ENCODE results near the gene LSAMP.

Gene LSAMP

DNA sequence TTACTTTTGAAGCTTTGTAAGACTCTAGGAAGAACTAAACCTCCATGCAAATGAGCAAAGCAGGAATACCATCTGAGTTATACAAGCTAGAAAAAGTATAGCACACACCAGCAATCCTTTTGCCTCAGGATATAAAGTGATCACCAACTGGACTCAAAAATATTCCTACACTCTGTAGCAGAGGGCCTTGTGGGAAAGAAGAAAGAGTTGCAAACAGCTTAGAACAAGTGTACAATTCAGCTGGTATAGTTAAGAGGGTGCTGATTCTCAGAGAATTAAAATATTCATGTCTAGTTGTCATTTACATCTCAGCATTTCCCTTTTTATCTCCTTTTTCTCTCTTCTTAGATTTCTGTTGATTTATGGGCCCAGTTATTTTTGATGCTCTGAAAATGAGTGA, 573.6 kb downstream of the LSAMP start:
- H3K27ac ChIP-seq (ENCODE audit: low read length), result no peak overlapping the region
- H3K4me3 ChIP-seq (ENCODE audit: low read length in 2 of 2), result no peak overlapping the region
- H3K9me3 ChIP-seq (ENCODE audit: control insufficient read depth in 2 of 2, low read length in 2 of 2), result no peaks in the 10 kb centered on the region
- no peaks in the 10 kb centered on the region for H3K4me1 ChIP-seq (ENCODE audit: control insufficient read depth, insufficient read depth, low read length)
- no peak overlapping the region for H3K9ac ChIP-seq (ENCODE audit: low read length in 2 of 2)
- no peaks in the 10 kb centered on the region for H3K27me3 ChIP-seq (ENCODE audit: control insufficient read depth in 1 of 2, insufficient read depth in 2 of 2, low read length in 2 of 2)
- no peaks in the 10 kb centered on the region for H3K36me3 ChIP-seq (ENCODE audit: control insufficient read depth in 2 of 2, insufficient read depth in 2 of 2, low read length in 2 of 2)

DNA sequence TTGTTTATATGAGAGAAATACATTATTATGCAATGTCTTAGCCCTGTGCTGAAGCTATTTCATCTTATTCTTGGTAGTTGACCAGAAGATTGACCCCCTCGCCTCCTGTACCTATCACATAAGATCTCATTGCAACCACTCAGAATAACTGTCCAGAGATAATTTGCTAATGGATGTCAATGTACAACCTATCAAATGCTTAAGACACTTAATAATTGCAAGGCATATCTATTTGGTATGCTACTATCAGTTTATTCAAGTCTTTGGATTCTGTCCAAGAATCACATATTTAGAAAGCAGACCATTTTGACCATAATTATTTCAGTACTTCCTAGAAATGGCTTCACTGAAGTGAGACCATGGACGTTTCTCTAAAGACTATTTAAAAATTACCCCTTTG, 580.4 kb downstream of the LSAMP start:
- H3K27ac ChIP-seq (ENCODE audit: low read length), result no peak overlapping the region
- no peaks in the 10 kb centered on the region for H3K36me3 ChIP-seq (ENCODE audit: control insufficient read depth in 2 of 2, insufficient read depth in 2 of 2, low read length in 2 of 2)
- H3K9ac ChIP-seq (ENCODE audit: low read length in 2 of 2), result no peak overlapping the region
- no peaks in the 10 kb centered on the region for H3K27me3 ChIP-seq (ENCODE audit: control insufficient read depth in 1 of 2, insufficient read depth in 2 of 2, low read length in 2 of 2)
- no peaks in the 10 kb centered on the region for H3K4me1 ChIP-seq (ENCODE audit: control insufficient read depth, insufficient read depth, low read length)
- no peak overlapping the region for H3K4me3 ChIP-seq (ENCODE audit: low read length in 2 of 2)
- H3K9me3 ChIP-seq (ENCODE audit: control insufficient read depth in 2 of 2, low read length in 2 of 2), result no peaks in the 10 kb centered on the region

DNA sequence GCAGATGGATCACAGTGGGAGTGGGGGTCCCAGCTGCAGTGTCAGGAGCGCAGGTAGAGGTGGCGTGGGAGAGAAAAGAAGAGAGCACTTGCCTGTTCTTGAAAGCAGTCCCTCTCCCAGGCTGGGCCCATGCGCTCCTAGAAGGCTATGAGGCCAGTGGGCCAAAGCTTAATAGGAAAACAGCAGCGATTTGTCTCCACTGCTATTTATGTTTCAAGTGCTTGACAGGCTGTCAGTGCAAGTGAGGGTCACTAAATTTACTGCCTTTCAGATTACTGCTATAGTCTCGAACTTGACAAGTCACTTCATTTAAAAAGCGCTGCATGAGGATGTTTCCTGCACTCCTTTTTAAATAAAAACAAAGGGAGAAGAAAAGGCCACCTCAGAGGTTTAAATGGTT, 582.4 kb downstream of the LSAMP start:
- no peak overlapping the region for H3K9ac ChIP-seq (ENCODE audit: low read length in 2 of 2)
- no peaks in the 10 kb centered on the region for H3K27me3 ChIP-seq (ENCODE audit: control insufficient read depth in 1 of 2, insufficient read depth in 2 of 2, low read length in 2 of 2)
- H3K9me3 ChIP-seq (ENCODE audit: control insufficient read depth in 2 of 2, low read length in 2 of 2), result no peaks in the 10 kb centered on the region
- H3K4me3 ChIP-seq (ENCODE audit: low read length in 2 of 2), result no peak overlapping the region
- no peaks in the 10 kb centered on the region for H3K36me3 ChIP-seq (ENCODE audit: control insufficient read depth in 2 of 2, insufficient read depth in 2 of 2, low read length in 2 of 2)
- H3K4me1 ChIP-seq (ENCODE audit: control insufficient read depth, insufficient read depth, low read length), result no peaks in the 10 kb centered on the region
- H3K27ac ChIP-seq (ENCODE audit: low read length), result no peak overlapping the region

DNA sequence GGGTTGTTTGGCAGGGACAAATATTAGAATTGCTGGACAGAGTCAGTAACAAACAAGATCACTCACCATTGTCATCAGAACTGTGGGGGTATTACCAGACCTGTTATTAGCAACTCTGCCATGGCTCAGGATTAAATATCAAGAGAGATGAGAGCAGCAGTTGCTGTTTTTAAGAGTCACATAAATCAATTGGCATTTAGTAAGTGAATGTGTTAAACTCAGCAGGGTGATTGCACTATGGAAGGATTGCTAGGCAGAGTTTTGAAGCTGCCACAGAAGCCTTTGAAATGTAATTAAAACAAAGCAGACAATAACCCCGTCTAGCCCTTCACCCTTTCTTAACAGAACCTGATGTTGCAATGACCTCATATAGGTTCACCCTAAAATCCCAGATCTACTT, 583.2 kb downstream of the LSAMP start:
- Histone ChIP-seq H3K9me3 (ENCODE audit: control insufficient read depth in 2 of 2, low read length in 2 of 2) (no peaks in the 10 kb centered on the region), H3K4me1 (ENCODE audit: control insufficient read depth, insufficient read depth, low read length) (peaks cover 7% of the 10 kb centered on the region), H3K27ac (ENCODE audit: low read length) (no peak overlapping the region), H3K9ac (ENCODE audit: low read length in 2 of 2) (no peak overlapping the region), H3K4me3 (ENCODE audit: low read length in 2 of 2) (no peak overlapping the region), H3K27me3 (ENCODE audit: control insufficient read depth in 1 of 2, insufficient read depth in 2 of 2, low read length in 2 of 2) (no peaks in the 10 kb centered on the region), H3K36me3 (ENCODE audit: control insufficient read depth in 2 of 2, insufficient read depth in 2 of 2, low read length in 2 of 2) (no peaks in the 10 kb centered on the region)

DNA sequence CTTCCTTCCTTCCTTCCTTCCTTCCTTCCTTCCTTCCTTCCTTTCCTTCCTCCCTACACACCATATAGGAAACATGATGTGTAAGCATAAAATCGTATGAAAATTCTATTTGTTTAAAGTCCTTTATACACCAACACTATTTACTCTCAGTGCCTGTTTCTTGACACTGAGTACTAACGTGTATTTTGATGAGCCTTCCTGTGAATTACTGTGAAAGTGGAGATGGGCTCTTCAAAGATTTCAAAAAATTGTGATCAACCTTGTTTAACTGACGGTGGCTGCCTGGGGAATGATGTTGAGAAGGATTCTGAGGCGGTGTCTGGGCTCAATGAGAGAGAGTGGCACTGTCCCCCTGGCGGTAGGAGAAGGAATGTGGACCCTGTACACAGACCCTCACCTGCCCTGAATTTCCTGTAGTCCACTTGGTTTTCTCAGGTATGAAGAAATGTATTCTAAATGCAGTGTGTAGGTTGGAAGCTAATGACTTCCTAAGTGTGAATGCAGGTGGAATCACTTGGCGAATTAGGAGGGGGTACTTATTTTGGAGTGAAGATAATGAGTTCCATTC, 584.0 kb downstream of the LSAMP start:
- H3K27ac ChIP-seq (ENCODE audit: low read length), result no peak overlapping the region
- no peaks in the 10 kb centered on the region for H3K9me3 ChIP-seq (ENCODE audit: control insufficient read depth in 2 of 2, low read length in 2 of 2)
- H3K27me3 ChIP-seq (ENCODE audit: control insufficient read depth in 1 of 2, insufficient read depth in 2 of 2, low read length in 2 of 2), result no peaks in the 10 kb centered on the region
- H3K4me3 ChIP-seq (ENCODE audit: low read length in 2 of 2), result no peak overlapping the region
- no peaks in the 10 kb centered on the region for H3K36me3 ChIP-seq (ENCODE audit: control insufficient read depth in 2 of 2, insufficient read depth in 2 of 2, low read length in 2 of 2)
- peaks cover 7% of the 10 kb centered on the region for H3K4me1 ChIP-seq (ENCODE audit: control insufficient read depth, insufficient read depth, low read length)
- no peak overlapping the region for H3K9ac ChIP-seq (ENCODE audit: low read length in 2 of 2)

DNA sequence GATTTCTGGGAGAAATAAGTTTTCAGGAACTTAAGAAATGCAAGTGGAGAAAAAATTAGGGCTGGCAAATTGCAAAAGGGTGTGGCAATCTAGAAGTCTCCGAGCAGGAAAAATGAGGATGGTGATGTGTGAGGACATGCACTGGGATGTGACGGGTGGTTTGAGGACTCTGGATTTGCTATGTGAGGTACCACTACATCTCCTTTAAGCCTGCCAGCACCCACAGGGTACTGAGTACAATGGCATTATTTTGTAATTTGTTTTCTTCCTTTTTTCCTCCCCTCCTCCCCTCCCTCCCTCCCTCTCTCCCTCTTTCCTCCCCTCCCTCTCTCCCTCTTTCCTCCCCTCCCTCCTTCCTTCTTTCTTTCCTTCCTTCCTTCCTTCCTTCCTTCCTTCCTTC, 584.5 kb downstream of the LSAMP start:
- H3K9ac ChIP-seq (ENCODE audit: low read length in 2 of 2), result no peak overlapping the region
- H3K9me3 ChIP-seq (ENCODE audit: control insufficient read depth in 2 of 2, low read length in 2 of 2), result no peaks in the 10 kb centered on the region
- no peak overlapping the region for H3K4me3 ChIP-seq (ENCODE audit: low read length in 2 of 2)
- no peaks in the 10 kb centered on the region for H3K36me3 ChIP-seq (ENCODE audit: control insufficient read depth in 2 of 2, insufficient read depth in 2 of 2, low read length in 2 of 2)
- H3K4me1 ChIP-seq (ENCODE audit: control insufficient read depth, insufficient read depth, low read length), result peaks cover 7% of the 10 kb centered on the region
- H3K27ac ChIP-seq (ENCODE audit: low read length), result no peak overlapping the region
- no peaks in the 10 kb centered on the region for H3K27me3 ChIP-seq (ENCODE audit: control insufficient read depth in 1 of 2, insufficient read depth in 2 of 2, low read length in 2 of 2)

DNA sequence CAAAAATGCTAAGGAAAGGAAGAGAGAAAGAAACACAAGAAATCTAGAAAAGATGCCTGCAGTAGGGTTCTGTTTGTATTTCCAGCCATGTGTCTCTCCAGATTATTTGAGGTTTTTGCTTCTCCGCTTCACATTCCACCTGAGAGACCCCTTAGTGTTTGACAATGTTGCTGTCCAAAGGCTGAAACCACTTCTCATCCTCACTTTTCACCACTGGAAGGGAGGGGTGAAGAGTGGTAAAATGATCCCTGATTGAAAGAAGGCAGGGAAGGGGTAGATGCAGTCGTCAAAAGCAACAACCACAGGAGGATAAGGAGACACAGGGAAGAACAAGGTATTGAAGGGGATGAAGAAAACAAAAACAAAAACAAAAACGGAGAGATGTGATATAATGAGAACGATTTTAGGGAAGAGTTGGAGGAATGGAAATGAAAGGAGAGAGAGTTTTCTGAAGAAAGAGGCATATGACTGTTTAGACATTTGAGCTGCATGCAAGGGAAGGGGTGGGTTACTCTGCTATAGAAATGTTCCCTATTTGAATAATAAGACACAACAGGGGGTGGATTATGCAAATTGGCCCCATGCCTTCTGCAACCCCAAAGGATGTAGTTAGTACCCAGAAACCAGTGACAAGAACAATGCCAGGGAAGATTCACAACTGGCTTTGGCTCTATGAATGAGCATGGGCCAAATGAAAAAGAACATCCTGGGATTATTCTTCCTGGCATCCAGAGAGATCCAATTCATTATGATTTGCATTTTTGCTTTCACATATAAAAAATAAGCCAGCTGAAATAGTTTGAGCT, 586.1 kb downstream of the LSAMP start:
- no peak overlapping the region for H3K4me3 ChIP-seq (ENCODE audit: low read length in 2 of 2)

DNA sequence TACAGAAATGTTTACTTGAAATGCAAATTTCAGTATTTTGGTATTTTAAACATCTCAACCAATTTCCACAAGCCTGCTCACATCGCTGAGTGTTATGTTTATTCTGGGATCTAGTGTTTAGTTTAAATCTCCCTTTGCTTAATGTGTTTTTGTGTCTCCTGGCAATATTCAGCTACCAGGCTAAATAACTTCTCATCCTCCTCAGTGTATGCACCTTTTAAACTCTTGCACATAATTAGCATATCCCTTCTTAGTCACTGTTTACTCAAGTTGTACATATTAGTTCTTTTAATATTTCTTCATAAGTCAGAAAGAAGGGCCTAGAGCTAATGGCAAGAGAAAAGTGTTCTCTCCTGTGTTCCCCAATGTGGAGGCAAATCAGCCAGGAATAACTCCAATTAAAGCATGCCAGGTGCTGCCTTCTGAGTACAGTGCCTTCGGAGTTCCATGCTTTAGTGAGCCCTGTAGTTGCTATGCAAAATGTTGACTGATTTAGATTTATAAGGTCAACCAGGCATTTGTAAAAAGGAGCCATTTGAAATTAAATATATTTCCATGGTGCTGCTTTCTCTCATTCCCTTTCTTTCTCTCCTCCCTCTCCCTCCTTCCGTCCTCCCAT, 587.7 kb downstream of the LSAMP start:
- Histone ChIP-seq H3K27ac (ENCODE audit: low read length) (peak overlapping the region; percentile 32), H3K27me3 (ENCODE audit: control insufficient read depth in 1 of 2, insufficient read depth in 2 of 2, low read length in 2 of 2) (no peaks in the 10 kb centered on the region), H3K36me3 (ENCODE audit: control insufficient read depth in 2 of 2, insufficient read depth in 2 of 2, low read length in 2 of 2) (no peaks in the 10 kb centered on the region)

More for the DNA sequence above, 586.1 kb downstream of the LSAMP start:
- no peak overlapping the region for H3K9ac ChIP-seq (ENCODE audit: low read length in 2 of 2)
- no peaks in the 10 kb centered on the region for H3K9me3 ChIP-seq (ENCODE audit: control insufficient read depth in 2 of 2, low read length in 2 of 2)
- no peak overlapping the region for H3K27ac ChIP-seq (ENCODE audit: low read length)
- no peaks in the 10 kb centered on the region for H3K36me3 ChIP-seq (ENCODE audit: control insufficient read depth in 2 of 2, insufficient read depth in 2 of 2, low read length in 2 of 2)
- no peaks in the 10 kb centered on the region for H3K27me3 ChIP-seq (ENCODE audit: control insufficient read depth in 1 of 2, insufficient read depth in 2 of 2, low read length in 2 of 2)
- peaks cover 7% of the 10 kb centered on the region for H3K4me1 ChIP-seq (ENCODE audit: control insufficient read depth, insufficient read depth, low read length)

DNA sequence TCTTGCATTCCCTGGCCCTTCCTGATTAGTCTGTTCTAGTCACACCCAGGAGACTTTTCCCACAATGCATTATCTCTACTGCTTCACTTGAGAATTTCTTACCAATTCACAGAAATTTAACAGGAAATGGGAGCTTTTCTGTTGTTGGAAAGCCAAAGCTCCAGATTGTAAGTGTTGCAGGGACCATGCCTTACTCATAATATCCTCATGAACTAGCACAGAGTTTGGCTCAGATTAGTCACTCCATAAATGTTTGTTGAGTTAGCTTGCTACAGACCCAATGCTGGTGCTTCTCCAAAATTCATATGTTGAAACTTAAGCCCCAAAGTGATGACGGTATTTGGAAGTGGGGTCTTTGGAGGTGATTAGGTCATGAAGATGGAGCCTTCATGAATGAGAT, 589.4 kb downstream of the LSAMP start:
- H3K9me3 ChIP-seq (ENCODE audit: control insufficient read depth in 2 of 2, low read length in 2 of 2), result no peaks in the 10 kb centered on the region
- H3K36me3 ChIP-seq (ENCODE audit: control insufficient read depth in 2 of 2, insufficient read depth in 2 of 2, low read length in 2 of 2), result peaks cover 0 to 2% of the 10 kb centered on the region in 2 donors
- H3K4me1 ChIP-seq (ENCODE audit: control insufficient read depth, insufficient read depth, low read length), result peaks cover 7% of the 10 kb centered on the region
- no peak overlapping the region for H3K27ac ChIP-seq (ENCODE audit: low read length)
- H3K4me3 ChIP-seq (ENCODE audit: low read length in 2 of 2), result no peak overlapping the region
- no peaks in the 10 kb centered on the region for H3K27me3 ChIP-seq (ENCODE audit: control insufficient read depth in 1 of 2, insufficient read depth in 2 of 2, low read length in 2 of 2)
- H3K9ac ChIP-seq (ENCODE audit: low read length in 2 of 2), result no peak overlapping the region

More for the DNA sequence above, 587.7 kb downstream of the LSAMP start:
- Histone ChIP-seq H3K4me3 (ENCODE audit: low read length in 2 of 2) (no peak overlapping the region), H3K9me3 (ENCODE audit: control insufficient read depth in 2 of 2, low read length in 2 of 2) (no peaks in the 10 kb centered on the region), H3K9ac (ENCODE audit: low read length in 2 of 2) (no peak overlapping the region), H3K4me1 (ENCODE audit: control insufficient read depth, insufficient read depth, low read length) (peaks cover 7% of the 10 kb centered on the region)

DNA sequence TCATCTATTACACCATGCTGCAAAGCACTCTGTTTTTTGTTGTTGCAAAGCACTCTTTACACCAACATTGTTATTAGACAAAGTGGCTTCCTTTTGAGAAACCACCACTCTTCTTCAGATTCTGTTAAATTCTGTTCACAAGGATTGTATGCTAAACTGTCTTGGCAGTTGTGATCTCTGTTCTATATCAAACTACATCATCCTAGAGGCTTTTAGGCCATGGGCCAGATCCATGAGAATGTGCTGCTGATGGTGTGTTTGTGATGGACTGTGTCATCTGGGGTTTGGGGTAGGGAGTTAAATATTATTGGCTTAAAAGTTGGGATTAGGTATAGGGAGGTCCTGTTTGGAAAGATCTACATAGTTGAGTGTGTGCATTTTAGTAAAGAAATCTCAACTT, 592.2 kb downstream of the LSAMP start:
- H3K4me1 ChIP-seq (ENCODE audit: control insufficient read depth, insufficient read depth, low read length), result peaks cover 7% of the 10 kb centered on the region
- H3K27ac ChIP-seq (ENCODE audit: low read length), result no peak overlapping the region
- H3K4me3 ChIP-seq (ENCODE audit: low read length in 2 of 2), result no peak overlapping the region
- no peak overlapping the region for H3K9ac ChIP-seq (ENCODE audit: low read length in 2 of 2)
- H3K36me3 ChIP-seq (ENCODE audit: control insufficient read depth in 2 of 2, insufficient read depth in 2 of 2, low read length in 2 of 2), result peaks cover 0 to 2% of the 10 kb centered on the region in 2 donors
- no peaks in the 10 kb centered on the region for H3K27me3 ChIP-seq (ENCODE audit: control insufficient read depth in 1 of 2, insufficient read depth in 2 of 2, low read length in 2 of 2)
- no peaks in the 10 kb centered on the region for H3K9me3 ChIP-seq (ENCODE audit: control insufficient read depth in 2 of 2, low read length in 2 of 2)

DNA sequence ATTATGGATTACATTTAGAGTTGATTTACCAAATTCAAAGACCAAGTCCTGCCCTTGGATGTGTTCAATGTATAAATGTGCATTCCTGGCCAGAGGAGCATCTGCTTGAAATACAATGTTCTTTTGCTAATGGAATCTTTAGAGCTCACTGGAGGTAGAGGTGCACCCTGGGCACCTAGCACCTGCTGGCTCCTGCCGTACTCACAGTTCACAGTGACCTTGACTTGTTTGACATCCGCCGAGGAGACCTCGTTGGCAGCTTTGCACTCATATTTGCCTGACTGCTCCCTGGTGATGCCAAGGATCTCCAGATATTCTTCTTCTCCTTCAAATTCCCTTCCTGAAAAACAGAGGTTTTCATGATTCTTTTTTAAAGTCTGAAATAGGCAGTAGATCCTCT, 593.0 kb downstream of the LSAMP start:
- Histone ChIP-seq H3K4me1 (ENCODE audit: control insufficient read depth, insufficient read depth, low read length) (peaks cover 2% of the 10 kb centered on the region), H3K36me3 (ENCODE audit: control insufficient read depth in 2 of 2, insufficient read depth in 2 of 2, low read length in 2 of 2) (peaks cover 0 to 2% of the 10 kb centered on the region in 2 donors), H3K27me3 (ENCODE audit: control insufficient read depth in 1 of 2, insufficient read depth in 2 of 2, low read length in 2 of 2) (no peaks in the 10 kb centered on the region), H3K9me3 (ENCODE audit: control insufficient read depth in 2 of 2, low read length in 2 of 2) (no peaks in the 10 kb centered on the region), H3K4me3 (ENCODE audit: low read length in 2 of 2) (no peak overlapping the region), H3K27ac (ENCODE audit: low read length) (no peak overlapping the region), H3K9ac (ENCODE audit: low read length in 2 of 2) (no peak overlapping the region)
